ENCODE measurements around the gene KRTAP2-2. TPM values are rescaled to one million over a fixed set of nuclear protein-coding genes. Genes with fewer than 3 reads are reported as not detected.

KRTAP2-2 gene
- total and polyA plus RNA-seq, 2 of the 8 experiments (the other 6 are each of a cell fraction or from before 2014, with no cell fraction given) = not detected

- no peak overlapping the region for H3K23ac ChIP-seq (ENCODE audit: insufficient read length)
- H4K5ac ChIP-seq (ENCODE audit: insufficient read length, low read depth, low read length) = no peak overlapping the region
- WGBS, 2 experiments (ENCODE audit: extremely low coverage in 1 of 2, insufficient coverage in 1 of 2, insufficient read length in 1 of 2, insufficient replicate concordance in 2 of 2, low coverage in 1 of 2, low lambda C conversion rate in 2 of 2, missing lambda C conversion rate in 1 of 2) = 94% methylated on average over 1 of the region's 1 CpG; no CpG with 5 or more reads in 1 of the 2 experiments
- no peak overlapping the region for H4K8ac ChIP-seq (ENCODE audit: extremely low read depth, insufficient read depth, low read length)
- H2BK15ac ChIP-seq (ENCODE audit: low read length) = no peak overlapping the region
- H4K20me1 ChIP-seq (replicated peaks in 1 of 2; ENCODE audit: control insufficient read depth in 1 of 2, insufficient read depth in 2 of 2, low read length in 2 of 2) = no peaks in the 10 kb centered on the region
- no peak overlapping the region for H2BK120ac ChIP-seq (replicated peaks; ENCODE audit: low read depth, low read length)
- no peak overlapping the region for H3K27ac ChIP-seq (ENCODE audit: low read depth, low read length)
- no peak overlapping the region for H3K4me3 ChIP-seq (ENCODE audit: extremely low read depth in 1 of 4, insufficient read depth in 2 of 4, low read depth in 3 of 4, low read length in 4 of 4)
- DNase-seq (ENCODE audit: low read depth in 1 of 2, low spot score in 2 of 2) (no peak), FAIRE-seq (no peak)
- no peak overlapping the region for H2AFZ ChIP-seq (ENCODE audit: low read length)
- no peak overlapping the region for H3K18ac ChIP-seq (ENCODE audit: extremely low read depth, low read length)
- no peaks in the 10 kb centered on the region for H3K79me2 ChIP-seq (ENCODE audit: control insufficient read depth in 1 of 2, insufficient read depth in 2 of 2, low read length in 2 of 2)
- no peak overlapping the region for H3K4me2 ChIP-seq (ENCODE audit: insufficient read depth in 1 of 2, low read depth in 2 of 2, low read length in 2 of 2)
- no peak overlapping the region for H3K56ac ChIP-seq (replicated peaks; ENCODE audit: insufficient read length, low read depth, low read length)
- peaks cover 2 to 10% (median 6%) of the 10 kb centered on the region in 4 experiments; a peak in 5 of 7 replicates for H3K4me1 ChIP-seq (replicated peaks in 1 of 4; ENCODE audit: control insufficient read depth in 3 of 4, insufficient read depth in 4 of 4, low read length in 3 of 4)
- no peak overlapping the region for H2BK20ac ChIP-seq (ENCODE audit: low read length)
- no peak overlapping the region for H3K14ac ChIP-seq (ENCODE audit: insufficient read length)
- H3K36me3 ChIP-seq (ENCODE audit: control insufficient read depth in 2 of 4, insufficient read depth in 4 of 4, low read length in 3 of 4) = no peaks in the 10 kb centered on the region
- H2AK5ac ChIP-seq (ENCODE audit: low read depth, low read length) = no peak overlapping the region
- H3K23me2 ChIP-seq (ENCODE audit: low read depth, low read length) = no peaks in the 10 kb centered on the region
- no peak overlapping the region for H2BK12ac ChIP-seq (ENCODE audit: low read depth, low read length)
- ChIA-PET POLR2A (ENCODE audit: partially characterized antibody) (no interaction called here), CTCF (ENCODE audit: partially characterized antibody) (no interaction called here)
- no peak for TF ChIP-seq RBBP5 (IDR thresholded peaks at IDR 0.05; ENCODE audit: borderline replicate concordance, low read depth, low read length)
- TF ChIP-seq CBX5 (IDR thresholded peaks at IDR 0.05; ENCODE audit: low read depth, low read length) = no peak
- TF ChIP-seq BCL11A (IDR thresholded peaks at IDR 0.05; ENCODE audit: low read depth in 2 of 2, low read length in 2 of 2) = no peak
- no peak for TF ChIP-seq NANOG (IDR thresholded peaks at IDR 0.05; ENCODE audit: insufficient read depth, low read depth, low read length, poor library complexity, severe bottlenecking)
- TF ChIP-seq, protein P1, sequence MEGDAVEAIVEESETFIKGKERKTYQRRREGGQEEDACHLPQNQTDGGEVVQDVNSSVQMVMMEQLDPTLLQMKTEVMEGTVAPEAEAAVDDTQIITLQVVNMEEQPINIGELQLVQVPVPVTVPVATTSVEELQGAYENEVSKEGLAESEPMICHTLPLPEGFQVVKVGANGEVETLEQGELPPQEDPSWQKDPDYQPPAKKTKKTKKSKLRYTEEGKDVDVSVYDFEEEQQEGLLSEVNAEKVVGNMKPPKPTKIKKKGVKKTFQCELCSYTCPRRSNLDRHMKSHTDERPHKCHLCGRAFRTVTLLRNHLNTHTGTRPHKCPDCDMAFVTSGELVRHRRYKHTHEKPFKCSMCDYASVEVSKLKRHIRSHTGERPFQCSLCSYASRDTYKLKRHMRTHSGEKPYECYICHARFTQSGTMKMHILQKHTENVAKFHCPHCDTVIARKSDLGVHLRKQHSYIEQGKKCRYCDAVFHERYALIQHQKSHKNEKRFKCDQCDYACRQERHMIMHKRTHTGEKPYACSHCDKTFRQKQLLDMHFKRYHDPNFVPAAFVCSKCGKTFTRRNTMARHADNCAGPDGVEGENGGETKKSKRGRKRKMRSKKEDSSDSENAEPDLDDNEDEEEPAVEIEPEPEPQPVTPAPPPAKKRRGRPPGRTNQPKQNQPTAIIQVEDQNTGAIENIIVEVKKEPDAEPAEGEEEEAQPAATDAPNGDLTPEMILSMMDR (IDR thresholded peaks at IDR 0.05; ENCODE audit: control extremely low read depth in 1 of 3, insufficient read depth in 1 of 3, low read depth in 1 of 3, low read length in 3 of 3) = no peak
- TF ChIP-seq, protein P2, sequence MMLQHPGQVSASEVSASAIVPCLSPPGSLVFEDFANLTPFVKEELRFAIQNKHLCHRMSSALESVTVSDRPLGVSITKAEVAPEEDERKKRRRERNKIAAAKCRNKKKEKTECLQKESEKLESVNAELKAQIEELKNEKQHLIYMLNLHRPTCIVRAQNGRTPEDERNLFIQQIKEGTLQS (IDR thresholded peaks at IDR 0.05; ENCODE audit: insufficient read depth, low read depth, low read length) = no peak
- TF ChIP-seq FOSL1 (IDR thresholded peaks at IDR 0.05; ENCODE audit: insufficient read depth, low read depth, low read length) = no peak
- no peak for TF ChIP-seq ZNF274 (IDR thresholded peaks at IDR 0.05; ENCODE audit: borderline replicate concordance, extremely low read depth, low read length)
- TF ChIP-seq YY1 (IDR thresholded peaks at IDR 0.05; ENCODE audit: low read depth, low read length) = no peak
- no peak for TF ChIP-seq CREB1 (IDR thresholded peaks at IDR 0.05)
- no peak for TF ChIP-seq JUND (IDR thresholded peaks at IDR 0.05; ENCODE audit: low read length)
- no peak for TF ChIP-seq NRF1 (IDR thresholded peaks at IDR 0.05; ENCODE audit: low read depth, low read length)
- no peak overlapping the region for H2BK5ac ChIP-seq (ENCODE audit: low read depth, low read length)
- no peak overlapping the region for H3K9ac ChIP-seq (replicated peaks in 1 of 4; ENCODE audit: extremely low read depth in 1 of 4, low read depth in 3 of 4, low read length in 3 of 4)
- no peaks in the 10 kb centered on the region for H3K79me1 ChIP-seq (ENCODE audit: low read depth, low read length)
- no peaks in the 10 kb centered on the region for H3K27me3 ChIP-seq (replicated peaks in 1 of 4; ENCODE audit: control insufficient read depth in 3 of 4, extremely low read depth in 1 of 4, insufficient read depth in 3 of 4, low read length in 3 of 4)
- H3K4ac ChIP-seq (replicated peaks; ENCODE audit: insufficient read length, low read depth, low read length) = no peak overlapping the region
- no peak overlapping the region for H4K91ac ChIP-seq (replicated peaks; ENCODE audit: insufficient read length, low read length)
- no peaks in the 10 kb centered on the region for H3K9me3 ChIP-seq (ENCODE audit: insufficient read depth in 2 of 2, low read depth in 1 of 2, low read length in 1 of 2)
Measured at GRCh38 chr17:41103896-41104295, 48.9 kb upstream of the KRTAP2-2 start.

Measured in H1 (cell line).